ENCODE measurements around the gene MAP3K8. TPM values are rescaled to one million over a fixed set of nuclear protein-coding genes. Genes with fewer than 3 reads are reported as not detected.

MAP3K8 gene
- total and polyA plus RNA-seq, 2 of the 8 experiments (the other 6 are each of a cell fraction or from before 2014, with no cell fraction given), result 5.6 to 6.0 TPM

DNA sequence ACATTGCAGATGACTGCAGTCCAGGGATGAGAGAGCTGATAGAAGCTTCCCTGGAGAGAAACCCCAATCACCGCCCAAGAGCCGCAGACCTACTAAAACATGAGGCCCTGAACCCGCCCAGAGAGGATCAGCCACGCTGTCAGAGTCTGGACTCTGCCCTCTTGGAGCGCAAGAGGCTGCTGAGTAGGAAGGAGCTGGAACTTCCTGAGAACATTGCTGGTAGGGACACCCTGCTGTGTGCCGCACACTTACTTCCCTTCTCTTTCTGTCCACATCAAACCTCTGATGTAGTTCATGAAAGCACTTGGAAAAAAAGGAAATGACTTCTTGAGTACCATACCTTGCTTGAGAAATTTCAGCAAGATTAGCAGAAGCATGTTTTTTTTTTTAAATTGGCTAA is 25.3 kb downstream of the MAP3K8 start:
- DNase-seq (ENCODE audit: low read depth in 1 of 2, low spot score in 2 of 2) (no peak), FAIRE-seq (no peak)
- H2BK120ac ChIP-seq (replicated peaks; ENCODE audit: low read depth, low read length), result no peak overlapping the region
- no peak overlapping the region for H3K23ac ChIP-seq (ENCODE audit: insufficient read length)
- peaks cover 0 to 11% (median 3%) of the 10 kb centered on the region in 4 experiments; a peak in 3 of 7 replicates for H3K4me1 ChIP-seq (replicated peaks in 1 of 4; ENCODE audit: control insufficient read depth in 3 of 4, insufficient read depth in 4 of 4, low read length in 3 of 4)
- no peak overlapping the region for H3K9ac ChIP-seq (replicated peaks in 1 of 4; ENCODE audit: extremely low read depth in 1 of 4, low read depth in 3 of 4, low read length in 3 of 4)
- 100% methylated on average over 4 of the region's 6 CpGs; no CpG with 5 or more reads in 1 of the 2 experiments for WGBS, 2 experiments (ENCODE audit: extremely low coverage in 1 of 2, insufficient coverage in 1 of 2, insufficient read length in 1 of 2, insufficient replicate concordance in 2 of 2, low coverage in 1 of 2, low lambda C conversion rate in 2 of 2, missing lambda C conversion rate in 1 of 2)
- H2BK15ac ChIP-seq (ENCODE audit: low read length), result no peak overlapping the region
- no peaks in the 10 kb centered on the region for H3K79me1 ChIP-seq (ENCODE audit: low read depth, low read length)
- H3K23me2 ChIP-seq (ENCODE audit: low read depth, low read length), result no peaks in the 10 kb centered on the region
- no peak overlapping the region for H2BK20ac ChIP-seq (ENCODE audit: low read length)
- H3K27me3 ChIP-seq (replicated peaks in 1 of 4; ENCODE audit: control insufficient read depth in 3 of 4, extremely low read depth in 1 of 4, insufficient read depth in 3 of 4, low read length in 3 of 4), result no peaks in the 10 kb centered on the region
- H4K91ac ChIP-seq (replicated peaks; ENCODE audit: insufficient read length, low read length), result no peak overlapping the region
- no peak overlapping the region for H3K56ac ChIP-seq (replicated peaks; ENCODE audit: insufficient read length, low read depth, low read length)
- TF ChIP-seq FOSL1 (IDR thresholded peaks at IDR 0.05; ENCODE audit: insufficient read depth, low read depth, low read length) (no peak), MAFK (IDR thresholded peaks at IDR 0.05; ENCODE audit: low read depth, low read length) (no peak), GTF2F1 (IDR thresholded peaks at IDR 0.05; ENCODE audit: borderline replicate concordance, low read depth, low read length) (no peak), POLR2A (IDR thresholded peaks at IDR 0.05; ENCODE audit: control extremely low read depth in 1 of 2, low read depth in 2 of 2, low read length in 2 of 2) (no peak), TAF7 (optimal IDR thresholded peaks at IDR 0.05; ENCODE audit: borderline replicate concordance, low read depth, low read length) (no peak), ASH2L (IDR thresholded peaks at IDR 0.05; ENCODE audit: low read length) (no peak), POU5F1 (IDR thresholded peaks at IDR 0.05; ENCODE audit: low read depth, low read length) (no peak), PHF8 (conservative IDR thresholded peaks at IDR 0.05; ENCODE audit: low read depth, low read length) (no peak), KDM4A (IDR thresholded peaks at IDR 0.05; ENCODE audit: low read depth, low read length, severe bottlenecking) (no peak)
- TF ChIP-seq, protein P1, sequence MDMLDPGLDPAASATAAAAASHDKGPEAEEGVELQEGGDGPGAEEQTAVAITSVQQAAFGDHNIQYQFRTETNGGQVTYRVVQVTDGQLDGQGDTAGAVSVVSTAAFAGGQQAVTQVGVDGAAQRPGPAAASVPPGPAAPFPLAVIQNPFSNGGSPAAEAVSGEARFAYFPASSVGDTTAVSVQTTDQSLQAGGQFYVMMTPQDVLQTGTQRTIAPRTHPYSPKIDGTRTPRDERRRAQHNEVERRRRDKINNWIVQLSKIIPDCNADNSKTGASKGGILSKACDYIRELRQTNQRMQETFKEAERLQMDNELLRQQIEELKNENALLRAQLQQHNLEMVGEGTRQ (IDR thresholded peaks at IDR 0.05; ENCODE audit: low read length), result no peak
- CTCF ChIA-PET (ENCODE audit: partially characterized antibody), result interaction anchor here (0.8 to 1.4 kb wide), 7 partner anchors 21 to 180 kb away, joined by 3 to 4 read pairs (median 3); no protein-coding TSS in a partner anchor
- H3K4me2 ChIP-seq (ENCODE audit: insufficient read depth in 1 of 2, low read depth in 2 of 2, low read length in 2 of 2), result no peak overlapping the region
- no peak overlapping the region for H3K27ac ChIP-seq (ENCODE audit: low read depth, low read length)
- H2AFZ ChIP-seq (ENCODE audit: low read length), result no peak overlapping the region
- H2BK12ac ChIP-seq (ENCODE audit: low read depth, low read length), result no peak overlapping the region
- no peak overlapping the region for H3K14ac ChIP-seq (ENCODE audit: insufficient read length)
- no peaks in the 10 kb centered on the region for H4K20me1 ChIP-seq (replicated peaks in 1 of 2; ENCODE audit: control insufficient read depth in 1 of 2, insufficient read depth in 2 of 2, low read length in 2 of 2)
- no peaks in the 10 kb centered on the region for H3K9me3 ChIP-seq (ENCODE audit: insufficient read depth in 2 of 2, low read depth in 1 of 2, low read length in 1 of 2)
- peaks cover 2 to 15% (median 10%) of the 10 kb centered on the region in 4 experiments; a peak in 7 of 8 replicates for H3K36me3 ChIP-seq (ENCODE audit: control insufficient read depth in 2 of 4, insufficient read depth in 4 of 4, low read length in 3 of 4)
- no peak overlapping the region for H4K5ac ChIP-seq (ENCODE audit: insufficient read length, low read depth, low read length)
- H3K4ac ChIP-seq (replicated peaks; ENCODE audit: insufficient read length, low read depth, low read length), result no peak overlapping the region
- H3K4me3 ChIP-seq (ENCODE audit: extremely low read depth in 1 of 4, insufficient read depth in 2 of 4, low read depth in 3 of 4, low read length in 4 of 4), result no peak overlapping the region
- POLR2A ChIA-PET (ENCODE audit: partially characterized antibody), result interaction anchor here (1.0 to 1.2 kb wide), 3 partner anchors 8 to 34 kb away, joined by 3 to 4 read pairs (median 3); partner anchors contain the start of gene MAP3K8
- no peak overlapping the region for H4K8ac ChIP-seq (ENCODE audit: extremely low read depth, insufficient read depth, low read length)
- H2AK5ac ChIP-seq (ENCODE audit: low read depth, low read length), result no peak overlapping the region
- no peaks in the 10 kb centered on the region for H3K79me2 ChIP-seq (ENCODE audit: control insufficient read depth in 1 of 2, insufficient read depth in 2 of 2, low read length in 2 of 2)
- H3K18ac ChIP-seq (ENCODE audit: extremely low read depth, low read length), result no peak overlapping the region
- H2BK5ac ChIP-seq (ENCODE audit: low read depth, low read length), result no peak overlapping the region

Data from H1 (cell line).